Measurements from ENCODE around the gene NHEJ1.

The NHEJ1 gene

GRCh38 chr2:219125225-219125885, 35.3 kb downstream of the NHEJ1 start:
- Histone ChIP-seq H3K27me3 (replicated peaks) (no peaks in the 10 kb centered on the region), H3K27ac (peak overlapping the region; percentile 15), H3K36me3 (replicated peaks) (no peaks in the 10 kb centered on the region), H3K4me3 (ENCODE audit: low read depth, low read length) (no peak overlapping the region)
- in situ Hi-C loops (cut with HindIII; ENCODE audit: low pct_ligation_motif_present, low sequenced_read_pairs): no loop called here
- peak; percentile 93 for DNase-seq
- no peak for TF ChIP-seq CTCF (IDR thresholded peaks at IDR 0.05; ENCODE audit: low read depth, low read length, missing control alignments)

GRCh38 chr2:219124381-219125110, 36.1 kb downstream of the NHEJ1 start:
- no peak for TF ChIP-seq CTCF (IDR thresholded peaks at IDR 0.05; ENCODE audit: low read depth, low read length, missing control alignments)
- peak; percentile 41 for DNase-seq
- no peaks in the 10 kb centered on the region for H3K27me3 ChIP-seq (replicated peaks)
- no peak overlapping the region for H3K4me3 ChIP-seq (ENCODE audit: low read depth, low read length)
- in situ Hi-C loops (cut with HindIII; ENCODE audit: low pct_ligation_motif_present, low sequenced_read_pairs): no loop called here
- H3K27ac ChIP-seq: no peak overlapping the region
- H3K36me3 ChIP-seq (replicated peaks): no peaks in the 10 kb centered on the region

GRCh38 chr2:219123356-219124135, 37.1 kb downstream of the NHEJ1 start:
- no peaks in the 10 kb centered on the region for H3K27me3 ChIP-seq (replicated peaks)
- no peak for TF ChIP-seq CTCF (IDR thresholded peaks at IDR 0.05; ENCODE audit: low read depth, low read length, missing control alignments)
- H3K27ac ChIP-seq: no peak overlapping the region
- H3K4me3 ChIP-seq (ENCODE audit: low read depth, low read length): no peak overlapping the region
- no peak for DNase-seq
- in situ Hi-C loops (cut with HindIII; ENCODE audit: low pct_ligation_motif_present, low sequenced_read_pairs): no loop called here
- H3K36me3 ChIP-seq (replicated peaks): no peaks in the 10 kb centered on the region

GRCh38 chr2:219122202-219122980, 38.2 kb downstream of the NHEJ1 start:
- in situ Hi-C loops (cut with HindIII; ENCODE audit: low pct_ligation_motif_present, low sequenced_read_pairs): no loop called here
- no peak for TF ChIP-seq CTCF (IDR thresholded peaks at IDR 0.05; ENCODE audit: low read depth, low read length, missing control alignments)
- Histone ChIP-seq H3K27ac (no peak overlapping the region), H3K36me3 (replicated peaks) (no peaks in the 10 kb centered on the region), H3K4me3 (ENCODE audit: low read depth, low read length) (no peak overlapping the region), H3K27me3 (replicated peaks) (no peaks in the 10 kb centered on the region)
- DNase-seq: no peak

GRCh38 chr2:219120082-219120481, 40.5 kb downstream of the NHEJ1 start:
- in situ Hi-C loops (cut with HindIII; ENCODE audit: low pct_ligation_motif_present, low sequenced_read_pairs): no loop called here
- DNase-seq: no peak
- Histone ChIP-seq H3K4me3 (ENCODE audit: low read depth, low read length) (no peak overlapping the region), H3K36me3 (replicated peaks) (no peaks in the 10 kb centered on the region), H3K27me3 (replicated peaks) (no peaks in the 10 kb centered on the region), H3K27ac (no peak overlapping the region)
- no peak for TF ChIP-seq CTCF (IDR thresholded peaks at IDR 0.05; ENCODE audit: low read depth, low read length, missing control alignments)

All from brain microvascular endothelial cell (primary cell).